ENCODE data around the gene AK4.
"Not testable (repeated sequence)": the region's sequence is repeated elsewhere in the genome, so short reads cannot be mapped to it uniquely, and the experiment has no call there.

DNA sequence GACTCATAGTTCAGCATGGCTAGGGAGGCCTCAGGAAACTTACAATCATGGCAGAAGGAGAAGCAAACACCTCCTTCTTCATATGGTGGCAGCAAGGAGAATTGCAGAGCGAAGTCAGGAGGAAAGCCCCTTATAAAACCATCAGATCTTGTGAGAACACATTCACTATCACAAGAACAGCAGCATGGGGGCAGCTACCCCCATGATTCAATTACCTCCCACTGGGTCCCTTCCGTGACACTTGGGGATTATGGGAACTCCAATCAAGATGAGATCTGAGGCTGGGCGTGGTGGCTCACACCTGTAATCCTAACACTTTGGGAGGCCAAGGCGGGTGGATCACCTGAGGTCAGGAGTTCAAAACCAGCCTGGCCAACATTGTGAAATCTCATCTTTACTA lies 18.9 kb upstream of the AK4 start:
- TF ChIP-seq SUZ12 (IDR thresholded peaks at IDR 0.05); FOXM1 (IDR thresholded peaks at IDR 0.05; ENCODE audit: borderline replicate concordance); ARNT (IDR thresholded peaks at IDR 0.05); TARDBP (IDR thresholded peaks at IDR 0.05); BHLHE40 (IDR thresholded peaks at IDR 0.05; ENCODE audit: borderline replicate concordance); NFRKB (IDR thresholded peaks at IDR 0.05); PKNOX1 (IDR thresholded peaks at IDR 0.05); ELF4 (IDR thresholded peaks at IDR 0.05); L3MBTL2 (conservative IDR thresholded peaks at IDR 0.05); HDGF (IDR thresholded peaks at IDR 0.05; ENCODE audit: borderline replicate concordance); SP1 (IDR thresholded peaks at IDR 0.05): not testable (repeated sequence)
